Sigmoid colon (tissue), 4 donors: ENCODE measurements around the gene TGFBR1.

Experiments used
- CTCF ChIP-seq, 4 experiments: fragments of 450-650 bp in 3 of 4; fragments of 200-600 bp in 1 of 4; IDR thresholded peaks; one replicate each; pipeline ENCODE4 v1.5.1; 2016 to 2019; ENCODE audit warnings: antibody characterized with exemption in 4 of 4, mild to moderate bottlenecking in 3 of 4, moderate library complexity in 2 of 4
- EP300 ChIP-seq, 4 donors: sonication (generic); formaldehyde crosslinking; IDR thresholded peaks; one replicate each; pipeline ENCODE4 v1.6.1; 2017; ENCODE audit warnings: antibody characterized with exemption in 4 of 4
- POLR2A ChIP-seq, 2 donors: fragments of 450-650 bp; IDR thresholded peaks; one replicate each; pipeline ENCODE4 v1.6.1; 2016; ENCODE audit warnings: antibody characterized with exemption in 2 of 2, mild to moderate bottlenecking in 2 of 2, moderate library complexity in 2 of 2
- POLR2AphosphoS5 ChIP-seq, 4 donors: sonication (generic); formaldehyde crosslinking; IDR thresholded peaks; one replicate each; pipeline ENCODE4 v1.6.1; 2017; ENCODE audit warnings: antibody characterized with exemption in 4 of 4

DNA sequence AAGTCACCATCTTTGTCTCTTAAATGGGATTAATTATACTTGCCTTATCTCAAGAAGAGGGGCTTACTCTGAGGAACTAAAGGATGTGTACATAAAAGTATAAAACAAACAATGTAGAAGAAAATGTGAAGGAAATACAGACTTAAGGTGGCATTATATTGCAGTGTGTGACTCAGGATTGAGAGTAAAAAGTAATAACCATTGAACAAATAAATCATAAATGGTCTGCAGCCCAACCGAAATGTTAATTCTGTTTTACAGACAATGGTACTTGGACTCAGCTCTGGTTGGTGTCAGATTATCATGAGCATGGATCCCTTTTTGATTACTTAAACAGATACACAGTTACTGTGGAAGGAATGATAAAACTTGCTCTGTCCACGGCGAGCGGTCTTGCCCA is 37.4 kb downstream of the TGFBR1 start:
- TF ChIP-seq POLR2A (IDR thresholded peaks at IDR 0.05) (no peak), CTCF (IDR thresholded peaks at IDR 0.05) (no peak), EP300 (IDR thresholded peaks at IDR 0.05) (no peak), POLR2AphosphoS5 (IDR thresholded peaks at IDR 0.05) (no peak)
